GM18868 (cell line): ENCODE measurements around the gene PRR5.
"Not testable (repeated sequence)": the region's sequence is repeated elsewhere in the genome, so short reads cannot be mapped to it uniquely, and the experiment has no call there.

Experiments used
- ATAC-seq: cut with Tn5 transposase; IDR thresholded peaks from one replicate; pipeline ENCODE4 v1.9.1; 2021; ENCODE audit warnings: mild to moderate bottlenecking, moderate library complexity; ENCODE audit not compliant: unreplicated experiment

The PRR5 gene, protein sequence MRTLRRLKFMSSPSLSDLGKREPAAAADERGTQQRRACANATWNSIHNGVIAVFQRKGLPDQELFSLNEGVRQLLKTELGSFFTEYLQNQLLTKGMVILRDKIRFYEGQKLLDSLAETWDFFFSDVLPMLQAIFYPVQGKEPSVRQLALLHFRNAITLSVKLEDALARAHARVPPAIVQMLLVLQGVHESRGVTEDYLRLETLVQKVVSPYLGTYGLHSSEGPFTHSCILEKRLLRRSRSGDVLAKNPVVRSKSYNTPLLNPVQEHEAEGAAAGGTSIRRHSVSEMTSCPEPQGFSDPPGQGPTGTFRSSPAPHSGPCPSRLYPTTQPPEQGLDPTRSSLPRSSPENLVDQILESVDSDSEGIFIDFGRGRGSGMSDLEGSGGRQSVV

DNA sequence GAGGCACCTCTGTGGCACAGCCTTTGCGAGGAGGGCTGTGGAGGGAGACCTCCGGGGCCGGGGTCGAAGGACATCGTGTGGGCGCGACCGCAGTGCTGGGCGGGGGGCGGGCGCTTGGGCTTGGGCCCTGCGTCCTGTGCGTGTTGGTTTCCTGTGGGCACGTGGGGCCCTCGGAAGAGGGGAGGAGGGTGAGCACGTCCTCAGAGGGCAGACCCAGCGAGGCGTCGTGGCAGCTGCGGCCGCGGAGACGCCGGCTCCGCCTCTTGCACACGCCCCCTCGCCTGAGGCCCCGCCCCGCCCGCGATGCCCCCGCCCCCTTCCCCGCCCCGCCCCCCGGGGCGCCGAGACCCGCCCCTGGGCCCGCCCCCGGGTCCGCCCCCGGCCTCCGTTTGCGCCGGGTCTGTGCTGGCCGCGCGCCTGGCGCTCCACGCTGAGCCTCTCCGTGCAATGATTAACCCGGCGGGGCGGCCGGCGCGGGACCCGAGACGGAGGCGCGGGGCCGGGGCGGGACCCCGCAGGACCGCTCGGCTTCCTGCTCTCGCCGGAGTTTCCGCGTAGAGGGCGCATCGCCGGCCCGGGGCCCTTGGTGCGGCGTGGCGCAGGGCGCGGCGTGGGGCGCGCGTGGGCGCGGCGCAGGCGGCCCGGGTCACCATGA lies at the start of gene PRR5:
Gene PRR5, plus strand, starts transcription at position 381 of the 655 bp plus-strand sequence. Its CDS starts 271 bp downstream, at position 652.
- no peak for ATAC-seq

GRCh38 chr22:44652866-44653265 lies 49.1 kb upstream of the PRR5 start:
- ATAC-seq, result not testable (repeated sequence)

GRCh38 chr22:44658311-44658953 lies 43.6 kb upstream of the PRR5 start:
- no peak for ATAC-seq

DNA sequence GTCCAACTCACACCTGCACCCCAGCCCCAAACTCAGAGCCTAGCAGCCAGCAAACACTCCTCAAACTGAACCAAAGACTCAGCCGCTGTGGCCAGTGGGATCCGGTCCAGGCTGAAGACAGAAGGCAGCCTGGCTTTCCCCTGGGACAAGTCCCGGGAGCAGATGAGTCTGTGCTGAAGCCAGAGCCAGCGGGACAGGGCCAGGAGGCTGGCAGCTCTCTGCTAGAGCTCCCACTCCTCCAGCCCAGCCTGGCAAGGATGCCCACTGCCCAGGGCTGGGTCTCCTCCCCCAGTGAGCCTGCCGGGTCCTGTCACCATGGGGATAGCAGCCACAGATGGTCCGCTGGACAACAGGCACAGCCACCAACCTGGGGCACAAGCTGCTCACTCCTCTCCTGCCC lies 42.9 kb upstream of the PRR5 start:
- no peak for ATAC-seq

- no peak for ATAC-seq
Measured at GRCh38 chr22:44660051-44660830, 41.8 kb upstream of the PRR5 start.

DNA sequence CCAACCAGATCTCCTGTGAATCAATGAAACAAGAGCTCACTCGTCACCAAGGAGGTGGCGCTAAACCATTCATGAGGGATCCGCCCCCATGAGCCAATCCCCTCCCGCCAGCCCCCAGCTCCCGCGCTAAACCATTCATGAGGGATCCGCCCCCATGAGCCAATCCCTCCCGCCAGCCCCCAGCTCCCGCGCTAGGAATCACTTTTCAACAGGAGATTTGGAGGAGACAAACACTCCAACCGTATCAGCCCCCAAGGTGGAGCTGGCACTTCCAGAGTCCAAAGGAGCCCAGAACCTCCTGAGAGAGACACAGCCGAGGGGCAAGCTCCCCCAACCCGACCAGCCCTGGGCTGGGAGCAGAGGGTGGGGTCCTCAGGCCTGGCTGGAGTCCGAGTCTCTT lies 40.9 kb upstream of the PRR5 start:
- ATAC-seq, result no peak

GRCh38 chr22:44661659-44662569 lies 40.1 kb upstream of the PRR5 start:
- ATAC-seq, result no peak

DNA sequence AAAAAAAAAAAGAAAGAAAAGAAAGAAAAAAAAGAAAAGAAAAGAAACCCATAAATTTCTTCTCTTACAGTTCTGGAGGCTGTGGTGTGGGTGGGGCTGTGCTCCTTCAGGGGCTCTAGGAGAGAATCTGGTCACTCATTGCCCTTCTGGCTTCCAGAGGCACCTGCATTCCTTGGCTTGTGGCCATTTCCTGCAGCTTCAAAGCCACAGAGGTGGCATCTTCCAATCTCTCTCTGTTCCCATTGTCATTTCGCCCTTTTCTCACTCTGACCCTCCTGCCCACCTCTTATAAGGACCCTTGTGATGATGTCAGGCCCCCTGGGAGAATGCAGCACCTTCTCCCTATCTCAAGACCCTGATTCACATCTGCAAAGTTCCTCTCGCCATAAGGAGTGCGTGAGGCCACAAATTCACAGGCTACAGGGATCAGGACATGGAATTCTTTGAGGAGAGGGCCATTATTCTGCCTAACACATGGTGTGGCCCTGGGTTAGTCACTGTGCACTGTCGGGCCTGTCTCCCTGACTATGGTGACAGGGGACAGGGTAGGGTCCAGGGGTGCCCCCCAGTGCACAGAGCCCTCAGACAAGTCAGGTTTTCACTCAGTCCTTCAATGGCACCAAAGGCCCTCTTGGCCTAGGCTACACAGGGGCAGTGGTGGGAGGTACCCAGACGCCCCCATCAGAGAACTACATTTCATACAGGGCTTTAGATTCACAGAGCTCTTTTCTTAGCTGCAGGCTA lies 38.6 kb upstream of the PRR5 start:
- ATAC-seq, result no peak

- no peak for ATAC-seq
Measured at GRCh38 chr22:44664149-44664548, 37.9 kb upstream of the PRR5 start.

DNA sequence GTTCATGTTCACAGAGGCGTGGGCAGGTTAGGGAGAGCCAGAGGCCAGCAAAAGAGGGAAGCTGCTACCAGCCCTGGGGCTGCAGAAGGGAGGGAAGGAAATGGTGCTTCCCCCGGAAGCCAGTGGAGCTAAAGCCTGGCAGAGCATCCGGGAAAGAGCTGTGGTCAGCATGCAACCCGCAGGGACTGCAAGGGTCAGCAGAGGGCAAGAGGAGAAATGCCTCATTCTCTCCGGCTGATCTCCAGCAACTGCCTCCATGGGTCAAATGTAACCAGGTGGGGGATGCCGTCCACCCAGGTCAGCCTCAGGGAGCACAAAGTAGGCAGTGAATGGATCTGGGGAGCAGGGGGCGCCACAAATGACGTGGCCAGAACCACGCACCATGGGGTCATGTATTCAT lies 36.9 kb upstream of the PRR5 start:
- no peak for ATAC-seq

DNA sequence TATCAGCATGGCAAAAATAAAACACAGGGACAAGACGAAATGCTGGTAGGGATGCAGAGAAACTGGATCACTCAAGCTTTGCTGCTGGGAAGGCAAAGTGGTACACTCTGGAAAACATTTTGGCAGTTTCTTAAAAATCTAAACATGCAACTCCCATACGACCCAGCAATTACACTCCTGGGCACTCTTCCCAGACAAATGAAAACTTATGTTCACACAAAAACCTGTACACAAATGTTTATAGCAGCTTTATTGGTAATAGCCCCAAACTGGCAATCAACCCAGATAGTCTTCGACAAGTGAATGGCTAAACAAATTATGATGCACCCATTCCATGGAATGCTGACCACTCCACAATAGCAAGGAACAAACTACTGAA lies 35.8 kb upstream of the PRR5 start:
- no peak for ATAC-seq

GRCh38 chr22:44667276-44667675 lies 34.7 kb upstream of the PRR5 start:
- ATAC-seq, result no peak

GRCh38 chr22:44667829-44668189 lies 34.2 kb upstream of the PRR5 start:
- no peak for ATAC-seq

GRCh38 chr22:44668190-44668885 lies 33.7 kb upstream of the PRR5 start:
- ATAC-seq, result no peak

GRCh38 chr22:44668886-44669521 lies 33.0 kb upstream of the PRR5 start:
- no peak for ATAC-seq

GRCh38 chr22:44669561-44669976 lies 32.4 kb upstream of the PRR5 start:
- no peak for ATAC-seq

GRCh38 chr22:44670220-44670988 lies 31.6 kb upstream of the PRR5 start:
- no peak for ATAC-seq

DNA sequence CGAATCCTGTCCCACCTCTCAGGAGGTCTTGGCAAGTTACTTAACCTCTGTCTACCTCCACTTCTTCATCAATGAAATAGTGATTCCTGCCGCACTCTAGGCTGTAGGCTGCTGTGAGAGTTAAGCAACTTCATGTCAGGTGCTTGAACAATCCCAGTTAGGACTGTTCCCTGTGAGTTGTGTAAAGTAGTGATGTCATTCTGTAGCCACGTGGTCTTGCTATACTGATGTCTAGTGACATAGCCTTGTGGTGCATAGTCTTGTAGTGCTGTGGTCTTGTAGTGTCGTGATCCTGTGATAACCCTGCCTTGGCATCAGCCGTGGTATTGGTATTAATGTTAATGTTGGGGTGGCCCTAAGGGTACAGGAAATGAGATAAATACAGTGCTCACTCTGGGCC lies 30.3 kb upstream of the PRR5 start:
- ATAC-seq, result no peak
